Bone marrow (tissue), 2 donors: ENCODE data around the gene RFX2.

Experiments used
- DNase-seq, 2 donors: peaks; one replicate each; lab custom pipeline; 2025; lab: John Stamatoyannopoulos, UW

RFX2 gene

DNA sequence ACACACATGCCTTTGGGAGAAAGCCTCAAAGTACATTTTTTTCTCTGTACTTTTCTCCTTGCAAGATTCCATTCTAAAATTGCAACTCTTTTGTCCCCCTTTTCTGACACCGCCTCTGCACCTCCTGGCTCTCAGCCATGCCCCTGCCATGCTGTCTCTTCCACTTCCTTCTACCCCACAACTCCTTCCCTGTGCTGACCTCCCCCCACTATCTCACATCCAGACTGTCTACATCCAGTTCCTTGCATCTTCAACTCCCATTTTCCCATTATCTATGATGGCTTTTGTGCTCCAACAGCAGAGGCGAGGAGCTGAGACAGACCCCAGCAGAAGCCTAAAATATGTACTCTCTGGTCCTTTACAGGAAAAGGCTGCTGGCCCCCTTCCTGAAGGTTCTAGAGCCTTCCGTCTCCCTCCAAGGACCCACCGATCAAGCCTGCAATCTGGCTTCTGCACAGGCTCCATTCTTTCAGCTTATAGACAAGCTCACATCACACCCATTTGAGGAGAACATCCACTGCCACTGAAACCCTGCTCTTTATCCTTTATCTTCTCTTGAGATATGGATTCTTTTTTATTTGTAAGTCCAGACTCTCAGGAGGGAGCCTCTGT is 50.2 kb downstream of the RFX2 start:
- peak in 1 of 2 donors; percentile 44 for DNase-seq

DNA sequence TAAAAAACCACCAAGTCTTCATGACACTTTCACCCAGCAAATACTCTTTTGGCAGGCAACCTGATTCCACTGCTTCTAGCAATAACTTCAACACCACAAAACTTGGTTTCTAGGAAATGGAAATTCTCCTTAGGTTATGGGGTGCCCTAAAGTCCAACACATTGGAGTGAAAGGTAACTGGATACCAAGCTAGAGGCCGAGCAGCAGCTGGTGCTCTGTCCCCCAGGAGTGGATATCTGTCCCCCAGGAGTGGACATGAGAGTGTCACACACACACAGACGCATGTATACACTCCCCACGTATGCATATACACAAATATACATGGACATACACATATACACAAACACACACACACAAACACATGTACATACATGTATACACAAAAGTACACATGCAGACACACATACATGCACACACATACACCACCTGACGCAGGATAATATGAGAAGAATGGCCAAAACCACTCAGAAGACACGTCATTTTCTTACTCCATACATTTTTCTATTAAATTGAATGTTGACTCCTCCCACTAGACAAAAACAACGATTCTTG is 50.8 kb downstream of the RFX2 start:
- DNase-seq: no peak

DNA sequence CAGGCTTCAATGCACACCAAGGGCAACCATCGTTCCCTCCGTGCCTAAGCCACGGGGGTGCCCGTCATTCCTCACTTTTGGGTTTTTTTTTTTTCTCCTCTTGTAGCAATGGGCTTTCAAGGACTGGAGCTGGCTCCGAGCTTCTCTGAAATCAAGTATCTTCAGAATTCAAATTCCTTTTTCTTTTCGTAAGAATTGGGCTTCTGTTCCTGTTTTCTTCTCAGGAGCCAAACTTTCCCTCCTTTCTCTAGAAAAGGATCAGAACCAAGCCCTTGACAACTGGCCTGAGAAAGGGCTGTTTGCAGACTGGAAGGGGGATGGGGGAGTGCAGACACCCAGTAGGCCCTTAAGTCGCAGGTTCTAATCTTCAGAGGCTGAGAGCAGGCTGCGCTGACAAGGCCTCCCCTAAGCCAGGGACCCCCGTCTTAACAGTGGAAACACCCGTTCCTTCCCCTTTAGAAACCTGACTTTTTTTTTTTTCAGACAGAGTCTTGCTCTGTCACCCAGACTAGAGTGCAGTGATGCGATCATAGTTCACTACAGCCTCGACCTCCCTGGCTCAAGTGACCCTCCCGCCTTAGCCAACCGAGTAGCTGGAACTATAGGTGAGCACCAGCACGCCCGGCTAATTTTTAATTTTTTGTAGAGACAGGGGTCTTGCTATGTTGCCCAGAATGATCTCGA is 51.6 kb downstream of the RFX2 start:
- DNase-seq: no peak

DNA sequence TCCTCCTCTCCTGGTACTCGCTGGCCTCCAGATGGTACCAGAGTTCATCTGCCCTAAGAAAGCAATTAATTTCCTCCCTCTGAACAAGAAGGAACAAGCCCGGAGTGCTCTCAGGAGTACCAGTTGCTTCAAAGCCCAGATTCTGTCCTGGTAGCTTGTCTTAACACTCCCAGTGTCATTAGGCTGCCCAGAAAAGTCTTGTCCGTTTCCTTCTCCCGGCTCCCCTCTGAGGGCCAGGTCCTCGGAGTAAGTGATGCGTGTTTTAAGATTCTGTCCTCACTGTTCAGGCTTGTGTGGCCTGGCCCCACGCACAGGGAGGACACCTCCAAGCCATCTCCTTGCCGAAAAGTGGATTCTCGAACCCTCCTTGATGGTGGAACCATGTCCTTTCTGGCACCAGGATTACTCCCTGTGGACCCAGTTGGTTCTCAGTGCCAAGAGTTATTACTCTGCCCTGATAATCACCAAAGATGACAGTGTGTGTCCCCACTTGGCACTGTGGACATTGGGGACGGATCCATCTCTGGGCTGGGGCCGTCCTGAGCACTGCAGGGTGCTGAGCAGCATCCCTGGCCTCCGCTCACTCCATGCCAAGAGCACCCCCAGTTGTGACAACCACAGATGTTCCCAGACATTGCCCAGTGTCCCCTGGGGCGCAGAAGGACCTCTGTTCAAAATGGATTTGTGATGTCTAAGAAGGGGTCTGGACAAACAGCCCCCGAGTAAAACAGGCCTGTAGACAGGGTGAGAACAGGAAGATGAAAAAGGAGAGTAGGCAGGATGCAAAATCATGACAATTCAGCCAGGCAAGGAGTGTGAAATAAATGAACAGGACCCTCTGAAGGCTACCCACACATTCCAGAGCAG is 52.4 kb downstream of the RFX2 start:
- DNase-seq: no peak

DNA sequence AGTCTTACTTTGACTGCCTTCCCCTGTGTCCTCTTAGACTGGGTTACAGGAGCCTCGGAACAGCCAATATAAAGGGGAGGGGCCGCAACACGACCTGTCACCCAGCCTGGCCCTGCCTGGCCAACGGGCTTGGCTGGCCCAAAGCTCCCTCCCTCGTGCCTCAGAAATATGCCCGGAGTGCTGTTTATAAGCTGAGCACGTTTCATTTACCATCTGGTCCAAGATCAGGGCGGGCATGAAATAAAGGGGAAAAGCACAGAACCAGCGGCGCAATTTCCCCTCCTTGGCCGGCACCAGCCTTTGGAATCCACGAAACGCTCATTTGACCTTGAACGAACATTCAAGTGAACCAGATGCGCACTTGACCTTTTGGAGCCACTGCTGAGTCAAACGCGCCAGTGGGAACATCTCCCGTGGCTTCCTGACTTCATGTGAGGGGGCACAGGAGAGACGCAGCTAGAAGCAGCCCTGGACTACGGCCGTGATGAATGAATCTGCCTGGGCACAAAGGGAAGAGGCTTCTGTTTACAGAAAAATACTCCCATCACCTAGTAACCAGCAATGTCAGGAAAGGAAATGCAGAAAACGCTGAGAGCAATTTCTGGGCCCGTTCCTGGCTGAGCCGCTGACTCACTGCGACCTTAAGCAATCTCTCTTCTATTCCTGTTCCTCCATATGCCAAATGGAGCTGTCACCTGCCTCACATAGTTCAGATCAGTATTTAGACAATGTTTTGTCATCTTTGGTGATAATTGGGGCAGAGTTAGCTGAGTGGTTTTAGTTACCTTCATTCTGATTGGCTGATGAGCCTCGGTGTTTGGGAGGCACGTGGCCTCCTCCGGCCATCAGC is 53.3 kb downstream of the RFX2 start:
- DNase-seq: peak; percentile 57 to 96

DNA sequence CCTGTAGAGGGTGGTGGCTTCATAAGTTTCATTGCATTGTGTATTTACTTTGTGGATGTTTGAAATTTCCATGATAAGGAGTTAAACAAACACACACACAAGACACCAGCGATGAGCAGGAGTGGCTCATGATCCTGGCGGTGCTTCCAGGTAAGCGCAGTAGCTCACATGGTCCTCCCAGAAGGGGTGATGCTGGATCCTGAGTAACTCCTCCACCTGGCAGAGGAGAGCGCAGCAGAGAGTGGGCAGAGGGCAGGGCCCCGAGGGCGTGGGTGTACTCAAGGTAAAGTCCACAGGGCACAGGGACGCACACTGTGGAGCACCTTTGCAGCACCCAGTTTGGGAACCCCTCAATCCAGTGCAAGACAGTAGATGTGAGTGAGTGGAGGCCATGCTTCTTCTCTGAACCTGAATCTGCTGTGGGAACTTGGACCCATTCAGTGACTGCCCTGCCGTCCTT is 54.0 kb downstream of the RFX2 start:
- no peak for DNase-seq

DNA sequence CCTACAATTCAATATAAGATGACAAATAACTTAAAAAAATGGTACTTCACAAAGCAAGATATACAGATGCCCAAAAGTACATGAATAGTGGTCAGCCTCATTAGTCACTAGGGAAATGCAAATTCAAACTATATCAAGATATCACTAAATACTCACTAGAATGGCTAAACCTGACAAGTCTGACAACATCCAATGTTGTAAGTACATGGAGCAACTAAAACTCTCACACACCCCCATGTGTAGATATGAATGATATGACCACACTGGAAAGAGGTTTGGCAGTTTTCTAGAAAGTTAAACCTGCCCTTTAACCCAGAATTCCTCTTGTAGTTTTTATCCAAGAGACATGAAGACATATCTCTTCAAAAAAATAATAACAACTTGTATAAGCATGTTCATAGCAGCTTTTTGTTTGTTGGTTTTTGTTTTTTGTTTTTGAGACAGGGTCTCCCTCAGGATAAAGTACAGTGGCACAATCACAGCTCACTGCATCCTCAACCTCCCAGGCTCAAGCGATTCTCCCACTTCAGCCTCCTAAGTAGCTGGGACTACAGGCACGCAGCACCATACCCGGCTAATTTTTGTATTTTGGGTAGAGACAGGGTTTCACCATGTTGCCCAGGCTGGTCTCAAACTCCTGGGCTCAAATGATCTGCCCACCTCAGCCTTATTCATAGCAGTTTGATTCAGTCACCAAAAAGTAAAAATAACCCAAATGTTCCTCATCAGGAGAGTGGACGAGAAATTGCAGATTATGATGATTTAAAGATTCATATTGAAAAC is 55.1 kb downstream of the RFX2 start:
- no peak for DNase-seq

DNA sequence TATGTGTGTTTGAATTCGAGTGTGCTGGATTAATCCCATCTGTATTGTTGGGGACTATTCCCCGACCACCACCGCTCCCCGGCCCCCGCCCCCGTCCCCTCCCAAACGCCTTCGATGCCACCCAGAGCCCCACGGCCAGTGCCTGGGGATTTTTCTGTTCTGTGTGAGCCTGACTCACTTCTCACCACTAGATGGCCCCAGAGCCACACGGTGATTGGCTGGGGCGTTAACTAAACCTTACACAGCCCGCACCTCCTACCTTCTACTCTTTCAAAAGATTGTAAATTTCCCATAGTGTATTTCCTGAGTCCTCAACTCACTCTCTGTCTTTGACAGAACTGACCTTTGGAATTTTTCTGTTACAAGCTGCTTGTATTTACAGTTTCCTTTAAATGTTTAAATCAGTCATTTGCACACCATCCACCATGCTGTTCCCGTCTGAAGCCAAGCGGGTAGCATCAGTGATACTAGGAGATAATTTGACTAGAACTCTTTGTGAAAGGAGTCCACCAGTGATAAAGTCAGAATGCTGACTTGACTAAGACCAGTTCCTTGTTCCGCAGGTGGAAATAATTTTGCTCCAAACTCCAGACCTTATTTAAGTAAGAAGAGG is 61.4 kb downstream of the RFX2 start:
- peak; percentile 41 to 68 for DNase-seq

DNA sequence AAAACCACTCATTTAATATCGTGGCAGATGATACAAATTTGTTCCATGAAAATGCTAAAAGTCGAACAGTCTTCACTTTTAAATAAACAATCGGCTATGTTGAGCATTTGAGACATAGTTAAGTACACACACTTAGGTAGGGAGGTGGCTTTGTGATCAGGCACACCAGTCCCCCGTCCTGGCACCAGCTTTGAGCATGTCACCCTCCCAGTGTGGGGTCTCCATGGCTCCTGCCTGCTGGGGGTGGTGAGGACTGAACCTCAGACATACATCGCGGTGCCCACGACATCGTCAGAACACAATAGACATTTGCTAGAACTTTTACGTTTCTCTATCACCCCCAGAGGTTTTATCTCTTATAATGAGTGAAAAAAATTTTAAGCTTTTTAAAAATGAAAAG is 62.0 kb downstream of the RFX2 start:
- DNase-seq: no peak

DNA sequence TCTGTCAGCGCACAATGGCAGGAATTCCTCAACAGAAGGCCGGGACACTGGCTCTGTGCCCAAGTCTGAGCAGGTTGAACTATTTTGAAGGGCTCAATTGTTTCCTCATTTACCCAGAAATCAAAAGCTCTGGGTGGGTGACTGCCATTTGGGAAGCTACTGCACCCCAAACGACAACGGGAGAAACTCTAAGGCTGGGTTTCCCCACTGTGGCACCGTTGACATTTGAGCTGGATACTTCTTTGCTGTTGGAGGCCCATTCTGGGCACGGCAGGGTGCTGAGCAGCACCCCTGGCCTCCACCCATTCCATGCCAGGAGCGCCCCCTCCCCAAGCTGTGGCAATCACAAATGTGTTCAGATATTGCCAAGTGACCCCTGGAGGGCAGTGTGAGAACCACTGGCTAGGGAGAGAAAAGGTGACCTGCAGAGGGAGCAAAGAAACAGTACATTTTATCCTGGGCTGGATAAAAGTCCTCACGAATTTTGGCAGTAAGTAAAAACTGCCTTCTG is 62.5 kb downstream of the RFX2 start:
- no peak for DNase-seq

DNA sequence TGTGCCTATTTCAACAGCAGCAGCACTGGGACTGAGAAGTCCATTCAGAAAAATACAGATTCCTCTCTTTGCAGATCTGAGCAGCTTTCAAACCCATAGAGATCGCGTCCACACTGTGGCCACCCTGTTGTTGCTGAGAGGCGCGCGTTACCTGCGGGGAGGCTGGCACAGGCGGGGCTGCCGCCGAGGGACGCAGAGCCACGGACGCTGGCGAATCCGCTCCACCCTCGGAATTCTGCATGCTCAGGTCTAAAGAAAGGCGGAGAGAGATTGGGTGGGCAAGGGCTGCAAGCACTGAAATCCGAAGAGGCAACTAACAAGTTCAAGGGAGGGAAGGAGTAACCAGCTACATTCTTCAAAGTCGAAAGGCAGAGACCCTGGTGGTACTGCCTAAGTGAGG is 63.0 kb downstream of the RFX2 start:
- no peak for DNase-seq

DNA sequence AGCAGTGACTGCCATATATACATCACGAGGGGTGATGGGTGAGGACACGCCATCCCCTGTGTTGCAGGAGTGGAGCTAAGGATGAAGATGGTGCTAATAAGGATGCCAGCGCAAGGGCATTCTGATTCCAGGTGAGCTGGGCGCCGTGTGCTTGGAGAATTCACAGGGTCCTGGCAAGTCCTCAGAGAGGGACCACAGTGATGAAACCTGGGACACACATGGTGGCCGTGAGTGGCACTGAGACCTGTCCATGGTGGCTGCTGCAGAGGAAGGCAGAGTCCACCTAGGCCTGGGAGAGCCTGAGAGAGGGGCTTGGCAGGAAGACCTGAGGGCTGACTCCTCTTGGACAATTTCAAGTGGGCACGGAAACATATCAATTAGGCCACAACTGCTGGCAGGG is 65.2 kb downstream of the RFX2 start:
- DNase-seq: no peak

DNA sequence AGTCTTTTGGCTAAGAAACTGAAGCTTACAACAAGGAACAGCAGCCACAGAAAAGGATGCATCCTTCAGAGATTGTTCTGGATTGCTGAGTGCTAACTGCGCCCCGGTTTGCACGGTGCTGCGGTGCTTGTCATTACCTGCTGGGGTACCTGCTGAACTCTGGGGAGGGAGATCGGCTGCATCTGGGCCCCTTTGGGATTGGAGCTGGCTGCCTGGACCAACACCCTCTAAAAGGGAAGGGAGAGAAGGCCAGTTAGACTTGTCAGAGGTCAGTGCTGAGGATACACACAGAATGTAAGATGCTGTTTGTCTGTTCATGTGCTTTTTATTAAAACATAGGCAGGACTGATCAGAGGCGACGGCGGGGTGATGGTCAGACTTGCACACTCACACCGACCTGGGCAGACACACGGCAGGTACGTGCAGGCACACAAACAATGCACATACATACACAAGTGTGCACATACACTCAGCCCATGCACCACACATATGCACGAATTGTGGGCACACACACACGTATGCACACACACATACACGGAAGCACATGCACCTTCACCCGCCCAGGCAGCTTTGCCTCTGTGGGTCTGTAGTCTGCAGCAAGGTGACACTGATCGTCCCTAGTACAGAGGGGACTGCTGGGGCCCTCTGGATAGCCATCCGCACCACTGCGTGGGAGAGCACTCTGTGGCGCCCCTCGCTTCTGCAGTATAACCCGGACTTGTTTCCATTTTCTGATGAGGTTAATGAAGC is 66.1 kb downstream of the RFX2 start:
- DNase-seq: no peak

DNA sequence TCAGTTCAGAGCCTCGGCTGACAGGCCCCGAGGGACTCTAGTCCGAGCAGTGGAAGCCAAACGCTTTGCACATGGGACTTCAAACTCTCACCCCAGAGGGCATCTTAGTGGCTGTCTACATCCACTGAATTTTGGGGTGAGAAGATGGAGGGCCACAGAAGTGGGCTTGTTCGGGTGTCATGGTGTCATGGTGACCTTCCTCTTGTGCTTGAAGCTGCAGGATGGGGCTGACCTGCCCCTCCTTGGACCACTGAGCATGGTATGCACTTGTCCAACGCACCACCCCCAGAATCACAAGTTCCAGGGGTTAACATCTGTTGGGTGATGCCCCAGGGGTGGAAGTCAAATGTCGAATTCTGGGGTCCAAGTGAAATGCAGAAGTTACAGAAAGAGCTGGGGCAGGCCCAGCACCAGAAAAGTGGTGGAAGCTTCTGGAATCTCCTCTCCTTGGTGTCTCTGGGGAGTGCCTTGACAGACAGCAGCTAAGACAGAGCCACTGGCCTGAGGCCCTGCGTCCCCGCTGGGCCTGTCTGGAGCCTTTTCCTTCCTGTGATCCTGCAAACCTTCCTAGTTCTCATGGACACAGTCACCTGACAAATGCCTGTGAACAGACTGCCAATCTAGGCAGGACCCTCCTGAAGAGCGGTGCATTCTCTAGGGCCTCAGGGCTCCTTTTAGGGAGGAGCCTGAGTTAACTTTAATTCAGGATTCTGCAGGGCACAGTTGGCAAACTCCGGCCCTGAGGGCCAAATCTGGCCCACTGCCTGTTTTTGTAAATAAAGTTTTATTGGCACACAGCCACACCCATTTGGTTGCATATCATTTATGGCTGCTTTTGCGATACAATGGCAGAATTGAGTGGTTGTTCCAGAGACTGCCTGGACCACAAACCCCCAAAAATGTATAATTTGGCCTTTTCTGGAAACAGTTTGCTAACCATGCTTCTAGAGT is 67.2 kb downstream of the RFX2 start:
- no peak for DNase-seq

DNA sequence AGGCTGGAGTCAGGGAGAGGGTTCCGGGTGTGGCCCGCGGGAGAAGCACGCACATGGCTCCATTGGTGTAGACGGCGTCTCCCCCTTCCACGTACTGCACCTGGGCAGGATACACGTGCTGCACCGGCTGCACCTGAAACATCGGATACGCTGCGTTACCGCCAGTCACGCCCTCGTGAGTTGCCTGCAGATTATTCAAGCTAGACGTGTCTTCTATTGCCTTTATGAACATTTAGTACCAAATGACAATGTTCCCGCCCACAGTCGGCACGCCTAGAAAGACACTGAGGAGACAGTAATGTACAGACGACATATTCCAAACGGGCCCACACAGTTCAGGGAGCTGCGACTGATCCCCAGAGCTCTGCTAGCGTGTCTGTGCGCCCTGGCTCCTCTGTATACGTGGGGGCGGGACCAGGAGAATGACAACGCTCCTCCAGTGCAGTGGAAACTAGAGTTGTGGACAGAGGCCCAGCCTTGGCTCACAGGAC is 68.3 kb downstream of the RFX2 start:
- no peak for DNase-seq

DNA sequence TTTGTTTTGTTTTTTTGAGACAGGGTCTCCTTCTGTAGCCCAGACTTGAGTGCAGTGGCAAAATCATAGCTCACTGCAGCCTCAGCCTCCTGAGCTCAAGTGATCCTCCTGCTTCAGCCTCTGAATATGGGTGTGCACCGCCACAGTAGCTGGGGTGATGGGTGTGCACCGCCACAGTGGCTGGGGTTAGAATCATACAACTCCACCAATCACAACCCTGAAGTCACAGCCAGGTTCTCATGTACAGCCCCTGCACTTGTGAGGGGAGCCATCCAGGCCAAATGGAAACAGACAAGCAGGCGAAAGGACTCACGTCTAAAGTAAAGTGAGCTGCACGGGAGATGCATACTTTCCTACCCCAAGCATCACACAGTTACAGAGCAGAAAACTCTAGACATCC is 69.2 kb downstream of the RFX2 start:
- DNase-seq: no peak

DNA sequence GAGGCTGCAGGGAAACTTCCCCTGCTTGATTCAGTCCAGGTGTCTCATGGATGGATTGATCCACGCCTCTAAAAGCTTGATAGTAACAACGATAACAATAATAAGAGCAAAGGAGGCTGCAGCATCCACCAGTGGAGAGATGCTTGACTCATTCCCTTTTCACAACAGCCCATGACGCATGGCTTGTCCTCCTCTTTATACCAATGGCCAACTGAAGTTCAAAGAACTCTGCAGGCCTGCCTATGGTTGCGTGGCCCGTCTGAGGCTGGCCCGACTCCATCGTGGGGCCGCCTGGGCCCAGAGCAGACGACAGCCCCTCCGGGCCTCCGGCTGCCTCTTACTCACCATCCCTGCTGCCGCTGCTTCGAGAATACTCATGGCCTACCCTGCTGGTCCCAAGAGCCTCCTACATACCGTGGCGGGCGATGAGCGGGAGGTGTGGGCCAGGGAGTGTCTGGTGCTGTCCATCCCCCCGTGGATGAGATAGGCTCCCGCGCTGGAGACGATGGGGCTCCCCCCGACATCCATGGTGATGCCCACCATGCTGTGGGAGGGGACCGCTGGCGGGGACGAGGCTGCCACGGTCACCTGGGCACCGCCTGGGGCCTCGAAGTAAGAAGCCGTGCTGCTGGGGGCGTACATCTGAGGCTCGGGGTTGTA is 70.6 kb downstream of the RFX2 start:
- no peak for DNase-seq
